Stimulated activated CD8-positive, alpha-beta memory T cell treated with anti-CD3 and anti-CD28 coated beads, Interleukin-12 subunit alpha, Interleukin-12 subunit beta, amount 100 ng/mL, for 24 hours (primary cell): ENCODE measurements around the gene ACOT7.

Experiments used
- DNase-seq: peaks from one replicate; pipeline ENCODE4 v3.0.0-alpha.2; 2020; ENCODE audit errors: extremely low read depth

Gene ACOT7

GRCh38 chr1:6343506-6344405 is 49.8 kb downstream of the ACOT7 start:
- no peak for DNase-seq

GRCh38 chr1:6342056-6342455 is 51.5 kb downstream of the ACOT7 start:
- DNase-seq, result no peak

GRCh38 chr1:6338695-6339094 is 54.9 kb downstream of the ACOT7 start:
- DNase-seq, result no peak

- DNase-seq, result no peak
Measured at GRCh38 chr1:6336776-6337622, 56.6 kb downstream of the ACOT7 start.

- no peak for DNase-seq
Measured at GRCh38 chr1:6334261-6334993, 59.1 kb downstream of the ACOT7 start.

- DNase-seq, result no peak
Measured at GRCh38 chr1:6332821-6333220, 60.7 kb downstream of the ACOT7 start.

- DNase-seq, result no peak
Measured at GRCh38 chr1:6331543-6332273, 61.9 kb downstream of the ACOT7 start.

- no peak for DNase-seq
Measured at GRCh38 chr1:6330410-6330911, 63.1 kb downstream of the ACOT7 start.

GRCh38 chr1:6329851-6330250 is 63.7 kb downstream of the ACOT7 start:
- DNase-seq, result no peak

- no peak for DNase-seq
Measured at GRCh38 chr1:6329396-6329795, 64.2 kb downstream of the ACOT7 start.

- no peak for DNase-seq
Measured at GRCh38 chr1:6328696-6329095, 64.9 kb downstream of the ACOT7 start.

- no peak for DNase-seq
Measured at GRCh38 chr1:6328091-6328490, 65.5 kb downstream of the ACOT7 start.

GRCh38 chr1:6325482-6325881 is 68.1 kb downstream of the ACOT7 start:
- DNase-seq, result no peak

GRCh38 chr1:6322161-6322560 is 71.4 kb downstream of the ACOT7 start:
- DNase-seq, result no peak

GRCh38 chr1:6321205-6321604 is 72.4 kb downstream of the ACOT7 start:
- DNase-seq, result no peak

- DNase-seq, result no peak
Measured at GRCh38 chr1:6317098-6317760, 76.3 kb downstream of the ACOT7 start.

- DNase-seq, result no peak
Measured at GRCh38 chr1:6316240-6317097, 77.1 kb downstream of the ACOT7 start.

- DNase-seq, result no peak
Measured at GRCh38 chr1:6314503-6314902, 79.1 kb downstream of the ACOT7 start.

GRCh38 chr1:6313393-6314200 is 80.0 kb downstream of the ACOT7 start:
- DNase-seq, result no peak
